GM23338 (cell line): ENCODE measurements around the gene RXRA. TPM values are rescaled to one million over a fixed set of nuclear protein-coding genes. Genes with fewer than 3 reads are reported as not detected.

Experiments
- ATAC-seq: fragments of 200-7000 bp; cut with Tn5 transposase; 3 replicates; pipeline ENCODE4 v1.9.1; 2020
- DNase-seq: peaks from one replicate; pipeline ENCODE4 v3.0.0-alpha.2; 2015; ENCODE audit warnings: low spot score
- H2AFZ ChIP-seq: fragments of 200-600 bp; sonication (generic); 2 replicates; pipeline ENCODE4 v1.8.0; 2016; ENCODE audit warnings: antibody characterized with exemption, mild to moderate bottlenecking, moderate library complexity
- H3F3A ChIP-seq: fragments of 200-600 bp; sonication (generic); replicated peaks from 2 replicates; pipeline ENCODE4 v1.8.0; 2017; ENCODE audit warnings: antibody characterized with exemption, mixed run types, low read depth
- H3K27ac ChIP-seq: fragments of 200-600 bp; sonication (generic); 2 replicates; pipeline ENCODE4 v1.6.1; 2016; ENCODE audit warnings: low read depth
- H3K27me3 ChIP-seq: fragments of 200-600 bp; sonication (generic); 2 replicates; pipeline ENCODE4 v1.8.0; 2016; ENCODE audit warnings: mild to moderate bottlenecking, mixed run types, moderate library complexity; ENCODE audit not compliant: insufficient read depth
- H3K36me3 ChIP-seq: fragments of 200-600 bp; sonication (generic); 2 replicates; pipeline ENCODE4 v1.8.0; 2016; ENCODE audit warnings: mild to moderate bottlenecking; ENCODE audit not compliant: insufficient read depth
- H3K4me1 ChIP-seq: fragments of 200-600 bp; sonication (generic); 2 replicates; pipeline ENCODE4 v1.8.0; 2016; ENCODE audit warnings: mild to moderate bottlenecking, moderate library complexity; ENCODE audit not compliant: insufficient read depth
- H3K4me2 ChIP-seq: fragments of 200-600 bp; sonication (generic); 2 replicates; pipeline ENCODE4 v1.7.1; 2017; ENCODE audit warnings: mixed run types
- H3K4me3 ChIP-seq: fragments of 200-600 bp; sonication (generic); 2 replicates; pipeline ENCODE4 v1.6.1; 2016; ENCODE audit warnings: mixed run types
- H3K79me2 ChIP-seq: fragments of 200-600 bp; sonication (generic); replicated peaks from 2 replicates; pipeline ENCODE4 v1.8.0; 2017; ENCODE audit warnings: mild to moderate bottlenecking; ENCODE audit not compliant: insufficient read depth
- H3K9me2 ChIP-seq: fragments of 200-600 bp; sonication (generic); 2 replicates; pipeline ENCODE4 v1.8.0; 2017; ENCODE audit not compliant: insufficient read depth
- H4K20me1 ChIP-seq: fragments of 200-600 bp; sonication (generic); replicated peaks from 2 replicates; pipeline ENCODE4 v1.8.0; 2017; ENCODE audit warnings: mild to moderate bottlenecking; ENCODE audit not compliant: insufficient read depth
- H3K27ac Mint-ChIP-seq: 2 replicates; pipeline ENCODE4 v1.8.0; 2020; ENCODE audit warnings: inconsistent platforms, mild to moderate bottlenecking, moderate library complexity, mixed read lengths
- H3K27me3 Mint-ChIP-seq: 3 replicates; pipeline ENCODE4 v1.8.0; 2022; ENCODE audit warnings: low read depth, mild to moderate bottlenecking, moderate library complexity, mixed read lengths, inconsistent platforms; ENCODE audit not compliant: insufficient read depth, poor library complexity
- H3K36me3 Mint-ChIP-seq: 3 replicates; pipeline ENCODE4 v1.8.0; 2021; ENCODE audit warnings: low read depth, mild to moderate bottlenecking, inconsistent platforms, moderate library complexity, mixed read lengths
- H3K4me1 Mint-ChIP-seq: 3 replicates; pipeline ENCODE4 v1.8.0; 2020; ENCODE audit warnings: mild to moderate bottlenecking, inconsistent platforms, mixed read lengths
- H3K4me3 Mint-ChIP-seq: 3 replicates; pipeline ENCODE4 v1.8.0; 2021; ENCODE audit warnings: moderate library complexity, mild to moderate bottlenecking, inconsistent platforms, mixed read lengths
- H3K9me3 Mint-ChIP-seq: 3 replicates; pipeline ENCODE4 v1.8.0; 2020; ENCODE audit warnings: moderate library complexity, mild to moderate bottlenecking, inconsistent platforms, mixed read lengths
- EZH2 ChIP-seq: fragments of 200-600 bp; sonication (generic); IDR thresholded peaks from one replicate; pipeline ENCODE4 v1.8.0; 2017; ENCODE audit warnings: antibody characterized with exemption, mild to moderate bottlenecking, low read depth; ENCODE audit not compliant: unreplicated experiment
- NANOG ChIP-seq: IDR thresholded peaks from 2 replicates; pipeline ENCODE4 v1.6.1; 2016; ENCODE audit warnings: antibody characterized with exemption, borderline replicate concordance
- ZNF331 ChIP-seq: fragments of 250-450 bp; sonication (Bioruptor Pico); IDR thresholded peaks from 2 replicates; pipeline ENCODE4 v1.5.0; 2020; ENCODE audit warnings: low read depth, mild to moderate bottlenecking, moderate library complexity
- polyA plus RNA-seq: library from polyadenylated mRNA; unstranded; fragments of >200 nt; fragmentation: Nextera tagmentation; extraction: Ambion mirVana; gene quantifications from 2 replicates; pipeline ENCODE4 v1.2.1, GENCODE V29; 2016
- total RNA-seq: library from RNA; depleted of rRNA; stranded (reverse); fragments of >200 nt; shearing (Covaris generic); gene quantifications from 2 replicates; pipeline ENCODE4 v1.2.3, GENCODE V29; 2014
- TF ChIP-seq, protein P1 (sequence below): fragments of 250-450 bp; sonication (Bioruptor Pico); IDR thresholded peaks from 2 replicates; pipeline ENCODE4 v1.5.0; 2020; ENCODE audit warnings: mild to moderate bottlenecking, moderate library complexity

Gene RXRA
- total and polyA plus RNA-seq, 2 experiments from 2014 or later, result 4.9 to 17.9 TPM

DNA sequence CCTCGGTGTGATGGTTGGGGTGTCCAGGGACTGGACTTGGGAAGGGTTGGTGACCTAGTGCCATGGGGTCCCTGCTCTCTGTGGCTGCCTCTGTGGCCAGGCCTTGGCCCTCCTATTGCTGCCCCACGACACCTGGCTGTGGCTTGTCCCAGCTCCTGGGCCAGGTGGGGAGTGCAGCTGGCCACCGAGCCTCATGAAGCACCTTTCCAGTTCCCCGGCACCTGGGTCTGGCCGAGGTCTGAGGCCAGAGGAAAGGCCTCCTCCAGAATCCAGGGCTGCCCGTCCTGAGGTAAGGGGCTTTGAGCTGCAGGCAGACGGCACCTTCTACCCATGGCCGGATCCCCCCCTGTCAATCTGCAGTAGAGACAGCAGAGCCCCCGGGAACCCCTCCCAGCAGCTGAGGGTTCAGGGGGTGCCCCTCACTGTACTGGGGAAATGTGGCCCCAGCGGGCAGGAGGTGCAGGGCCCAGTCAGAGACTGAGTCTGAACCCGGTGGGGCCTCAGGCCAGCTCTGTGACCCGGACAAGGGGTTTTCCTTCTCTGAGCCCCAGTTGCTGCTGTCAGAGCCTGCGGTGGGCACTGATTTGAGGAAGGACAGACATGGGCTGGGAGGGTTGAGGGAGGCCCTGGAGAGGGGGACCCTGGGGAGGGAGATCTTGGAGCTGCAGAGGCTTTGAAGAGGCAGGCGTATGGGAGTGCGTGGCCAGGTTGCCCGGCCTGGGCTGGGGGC lies 54.5 kb downstream of the RXRA start:
- no peak for ATAC-seq
- no peaks in the 10 kb centered on the region for H3F3A ChIP-seq
- Mint-ChIP-seq H3K4me3 (no peak overlapping the region), H3K27ac (peak overlapping the region; percentile 91; the same call in 1 of the 2 replicates), H3K9me3 (no peaks in the 10 kb centered on the region), H3K27me3 (peaks cover 6% of the 10 kb centered on the region), H3K36me3 (no peaks in the 10 kb centered on the region), H3K4me1 (peaks cover 15% of the 10 kb centered on the region)
- no peaks in the 10 kb centered on the region for H4K20me1 ChIP-seq
- no peak overlapping the region for H3K4me2 ChIP-seq
- H2AFZ ChIP-seq, result no peak overlapping the region
- H3K9me2 ChIP-seq, result no peaks in the 10 kb centered on the region
- H3K27ac ChIP-seq, result 0 out of 2 replicates have a peak overlapping the region, but pooled peaks have one; percentile 59
- no peak for TF ChIP-seq NANOG
- H3K36me3 ChIP-seq, result no peaks in the 10 kb centered on the region
- no peaks in the 10 kb centered on the region for H3K4me1 ChIP-seq
- H3K4me3 ChIP-seq, result no peak overlapping the region
- no peak for DNase-seq
- no peaks in the 10 kb centered on the region for H3K27me3 ChIP-seq
- peaks cover 58% of the 10 kb centered on the region for H3K79me2 ChIP-seq

DNA sequence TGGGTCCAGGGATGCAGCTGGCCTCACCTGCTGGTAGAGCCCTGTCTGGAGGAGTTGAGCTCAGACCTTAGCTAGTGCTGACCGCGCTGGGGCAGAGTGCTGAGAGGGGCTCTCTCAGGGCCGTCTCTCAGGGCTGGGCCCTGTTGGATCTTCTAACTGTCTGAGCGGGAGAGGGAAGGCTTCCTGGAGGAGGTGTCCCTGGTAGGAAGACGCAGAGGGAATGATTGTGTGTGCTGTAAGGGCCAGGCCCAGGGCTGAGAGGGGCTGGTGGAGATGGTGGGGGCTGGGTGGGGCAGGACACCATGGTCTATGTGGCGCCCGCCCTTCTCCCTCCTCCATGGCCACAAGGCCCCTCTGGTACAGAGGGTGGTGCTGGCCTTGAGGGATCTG lies 55.0 kb downstream of the RXRA start:
- H3K36me3 ChIP-seq, result no peaks in the 10 kb centered on the region
- no peaks in the 10 kb centered on the region for H3K4me1 ChIP-seq
- H3K4me3 ChIP-seq, result no peak overlapping the region
- H3K36me3 Mint-ChIP-seq, result no peaks in the 10 kb centered on the region
- no peaks in the 10 kb centered on the region for H3F3A ChIP-seq
- no peak overlapping the region for H3K4me2 ChIP-seq
- no peaks in the 10 kb centered on the region for H3K27me3 ChIP-seq
- H3K27me3 Mint-ChIP-seq, result peaks cover 6% of the 10 kb centered on the region
- no peak for DNase-seq
- ATAC-seq, result peak; percentile 7; the same call in 1 of the 3 replicates
- H3K79me2 ChIP-seq, result peaks cover 58% of the 10 kb centered on the region
- H3K4me1 Mint-ChIP-seq, result peaks cover 14% of the 10 kb centered on the region
- no peak overlapping the region for H3K4me3 Mint-ChIP-seq
- 0 out of 2 replicates have a peak overlapping the region, but pooled peaks have one; percentile 59 for H3K27ac ChIP-seq
- no peaks in the 10 kb centered on the region for H3K9me3 Mint-ChIP-seq
- H4K20me1 ChIP-seq, result no peaks in the 10 kb centered on the region
- TF ChIP-seq ZNF331 (CRISPR knock-in tag), result no peak
- TF ChIP-seq, protein P1, sequence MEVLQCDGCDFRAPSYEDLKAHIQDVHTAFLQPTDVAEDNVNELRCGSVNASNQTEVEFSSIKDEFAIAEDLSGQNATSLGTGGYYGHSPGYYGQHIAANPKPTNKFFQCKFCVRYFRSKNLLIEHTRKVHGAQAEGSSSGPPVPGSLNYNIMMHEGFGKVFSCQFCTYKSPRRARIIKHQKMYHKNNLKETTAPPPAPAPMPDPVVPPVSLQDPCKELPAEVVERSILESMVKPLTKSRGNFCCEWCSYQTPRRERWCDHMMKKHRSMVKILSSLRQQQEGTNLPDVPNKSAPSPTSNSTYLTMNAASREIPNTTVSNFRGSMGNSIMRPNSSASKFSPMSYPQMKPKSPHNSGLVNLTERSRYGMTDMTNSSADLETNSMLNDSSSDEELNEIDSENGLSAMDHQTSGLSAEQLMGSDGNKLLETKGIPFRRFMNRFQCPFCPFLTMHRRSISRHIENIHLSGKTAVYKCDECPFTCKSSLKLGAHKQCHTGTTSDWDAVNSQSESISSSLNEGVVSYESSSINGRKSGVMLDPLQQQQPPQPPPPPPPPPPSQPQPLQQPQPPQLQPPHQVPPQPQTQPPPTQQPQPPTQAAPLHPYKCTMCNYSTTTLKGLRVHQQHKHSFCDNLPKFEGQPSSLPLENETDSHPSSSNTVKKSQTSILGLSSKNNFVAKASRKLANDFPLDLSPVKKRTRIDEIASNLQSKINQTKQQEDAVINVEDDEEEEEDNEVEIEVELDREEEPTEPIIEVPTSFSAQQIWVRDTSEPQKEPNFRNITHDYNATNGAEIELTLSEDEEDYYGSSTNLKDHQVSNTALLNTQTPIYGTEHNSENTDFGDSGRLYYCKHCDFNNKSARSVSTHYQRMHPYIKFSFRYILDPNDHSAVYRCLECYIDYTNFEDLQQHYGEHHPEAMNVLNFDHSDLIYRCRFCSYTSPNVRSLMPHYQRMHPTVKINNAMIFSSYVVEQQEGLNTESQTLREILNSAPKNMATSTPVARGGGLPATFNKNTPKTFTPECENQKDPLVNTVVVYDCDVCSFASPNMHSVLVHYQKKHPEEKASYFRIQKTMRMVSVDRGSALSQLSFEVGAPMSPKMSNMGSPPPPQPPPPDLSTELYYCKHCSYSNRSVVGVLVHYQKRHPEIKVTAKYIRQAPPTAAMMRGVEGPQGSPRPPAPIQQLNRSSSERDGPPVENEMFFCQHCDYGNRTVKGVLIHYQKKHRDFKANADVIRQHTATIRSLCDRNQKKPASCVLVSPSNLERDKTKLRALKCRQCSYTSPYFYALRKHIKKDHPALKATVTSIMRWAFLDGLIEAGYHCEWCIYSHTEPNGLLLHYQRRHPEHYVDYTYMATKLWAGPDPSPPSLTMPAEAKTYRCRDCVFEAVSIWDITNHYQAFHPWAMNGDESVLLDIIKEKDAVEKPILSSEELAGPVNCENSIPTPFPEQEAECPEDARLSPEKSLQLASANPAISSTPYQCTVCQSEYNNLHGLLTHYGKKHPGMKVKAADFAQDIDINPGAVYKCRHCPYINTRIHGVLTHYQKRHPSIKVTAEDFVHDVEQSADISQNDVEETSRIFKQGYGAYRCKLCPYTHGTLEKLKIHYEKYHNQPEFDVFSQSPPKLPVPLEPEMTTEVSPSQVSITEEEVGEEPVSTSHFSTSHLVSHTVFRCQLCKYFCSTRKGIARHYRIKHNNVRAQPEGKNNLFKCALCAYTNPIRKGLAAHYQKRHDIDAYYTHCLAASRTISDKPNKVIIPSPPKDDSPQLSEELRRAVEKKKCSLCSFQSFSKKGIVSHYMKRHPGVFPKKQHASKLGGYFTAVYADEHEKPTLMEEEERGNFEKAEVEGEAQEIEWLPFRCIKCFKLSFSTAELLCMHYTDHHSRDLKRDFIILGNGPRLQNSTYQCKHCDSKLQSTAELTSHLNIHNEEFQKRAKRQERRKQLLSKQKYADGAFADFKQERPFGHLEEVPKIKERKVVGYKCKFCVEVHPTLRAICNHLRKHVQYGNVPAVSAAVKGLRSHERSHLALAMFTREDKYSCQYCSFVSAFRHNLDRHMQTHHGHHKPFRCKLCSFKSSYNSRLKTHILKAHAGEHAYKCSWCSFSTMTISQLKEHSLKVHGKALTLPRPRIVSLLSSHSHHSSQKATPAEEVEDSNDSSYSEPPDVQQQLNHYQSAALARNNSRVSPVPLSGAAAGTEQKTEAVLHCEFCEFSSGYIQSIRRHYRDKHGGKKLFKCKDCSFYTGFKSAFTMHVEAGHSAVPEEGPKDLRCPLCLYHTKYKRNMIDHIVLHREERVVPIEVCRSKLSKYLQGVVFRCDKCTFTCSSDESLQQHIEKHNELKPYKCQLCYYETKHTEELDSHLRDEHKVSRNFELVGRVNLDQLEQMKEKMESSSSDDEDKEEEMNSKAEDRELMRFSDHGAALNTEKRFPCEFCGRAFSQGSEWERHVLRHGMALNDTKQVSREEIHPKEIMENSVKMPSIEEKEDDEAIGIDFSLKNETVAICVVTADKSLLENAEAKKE, result no peak
- no peak for TF ChIP-seq EZH2
- TF ChIP-seq NANOG, result no peak
- H2AFZ ChIP-seq, result no peak overlapping the region
- H3K9me2 ChIP-seq, result no peaks in the 10 kb centered on the region
- peak overlapping the region; percentile 91; the same call in 1 of the 2 replicates for H3K27ac Mint-ChIP-seq
